Measurements from ENCODE around the gene ARFGEF3.

- no peak for TF ChIP-seq CTCF (IDR thresholded peaks at IDR 0.05)
- no peak for TF ChIP-seq ZFX (IDR thresholded peaks at IDR 0.05; ENCODE audit: borderline replicate concordance)
Measured at GRCh38 chr6:138248878-138249277, 87.1 kb downstream of the ARFGEF3 start.

Measured in 22Rv1 (cell line).